Measurements from ENCODE around the gene NEK9.

The NEK9 gene

DNA sequence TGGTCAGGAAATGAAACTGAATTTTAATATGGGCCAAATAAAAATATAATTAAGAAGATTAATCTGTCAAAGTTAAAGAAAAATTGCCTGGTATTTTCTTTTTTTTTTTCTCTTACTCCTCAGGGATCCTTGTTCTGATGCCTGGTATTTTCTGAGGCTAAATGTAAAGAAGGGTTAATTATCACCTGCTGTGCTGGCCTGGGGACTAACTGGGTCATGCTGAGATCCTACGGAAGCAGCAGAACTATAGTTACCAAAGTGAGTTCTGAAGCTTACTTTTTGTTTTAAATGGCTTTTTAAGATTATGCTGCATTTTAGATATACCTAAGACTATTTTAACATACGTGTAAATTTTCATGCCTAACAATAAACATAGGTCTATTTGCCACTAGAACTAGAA, 34.1 kb downstream of the NEK9 start:
- Histone ChIP-seq H3K27me3 (ENCODE audit: insufficient read depth, poor library complexity, severe bottlenecking) (no peaks in the 10 kb centered on the region), H3K27ac (ENCODE audit: poor library complexity, severe bottlenecking) (no peak overlapping the region), H3K4me1 (ENCODE audit: insufficient read depth, poor library complexity, severe bottlenecking) (no peaks in the 10 kb centered on the region), H3K9me3 (ENCODE audit: severe bottlenecking) (no peaks in the 10 kb centered on the region), H3K4me3 (ENCODE audit: severe bottlenecking) (no peak overlapping the region), H3K36me3 (ENCODE audit: low read depth) (peaks cover 90% of the 10 kb centered on the region)
- ATAC-seq (ENCODE audit: low read depth) (no peak), DNase-seq (ENCODE audit: low spot score) (no peak)
- TF ChIP-seq, protein P1, sequence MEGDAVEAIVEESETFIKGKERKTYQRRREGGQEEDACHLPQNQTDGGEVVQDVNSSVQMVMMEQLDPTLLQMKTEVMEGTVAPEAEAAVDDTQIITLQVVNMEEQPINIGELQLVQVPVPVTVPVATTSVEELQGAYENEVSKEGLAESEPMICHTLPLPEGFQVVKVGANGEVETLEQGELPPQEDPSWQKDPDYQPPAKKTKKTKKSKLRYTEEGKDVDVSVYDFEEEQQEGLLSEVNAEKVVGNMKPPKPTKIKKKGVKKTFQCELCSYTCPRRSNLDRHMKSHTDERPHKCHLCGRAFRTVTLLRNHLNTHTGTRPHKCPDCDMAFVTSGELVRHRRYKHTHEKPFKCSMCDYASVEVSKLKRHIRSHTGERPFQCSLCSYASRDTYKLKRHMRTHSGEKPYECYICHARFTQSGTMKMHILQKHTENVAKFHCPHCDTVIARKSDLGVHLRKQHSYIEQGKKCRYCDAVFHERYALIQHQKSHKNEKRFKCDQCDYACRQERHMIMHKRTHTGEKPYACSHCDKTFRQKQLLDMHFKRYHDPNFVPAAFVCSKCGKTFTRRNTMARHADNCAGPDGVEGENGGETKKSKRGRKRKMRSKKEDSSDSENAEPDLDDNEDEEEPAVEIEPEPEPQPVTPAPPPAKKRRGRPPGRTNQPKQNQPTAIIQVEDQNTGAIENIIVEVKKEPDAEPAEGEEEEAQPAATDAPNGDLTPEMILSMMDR (IDR thresholded peaks at IDR 0.05; ENCODE audit: poor library complexity, severe bottlenecking), result no peak

DNA sequence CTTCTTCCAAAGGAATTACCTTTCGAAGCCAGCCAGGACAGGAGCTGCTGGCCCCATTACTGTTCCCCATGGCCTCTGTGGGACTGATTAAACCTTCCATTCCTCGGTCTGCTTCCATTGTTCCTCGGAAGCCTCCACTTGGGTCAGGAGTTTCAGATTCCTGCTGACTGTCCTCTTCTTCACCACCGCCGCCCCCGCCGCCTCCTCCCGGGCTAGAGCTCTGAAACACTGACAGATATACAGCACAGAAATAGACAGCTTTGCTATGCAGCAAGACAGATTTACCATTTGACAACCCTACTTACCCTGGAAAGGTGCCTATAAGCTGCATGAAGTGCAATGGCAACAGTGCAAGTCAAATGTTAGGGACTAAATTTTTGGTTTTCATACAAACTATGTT, 35.6 kb downstream of the NEK9 start:
- TF ChIP-seq, protein P1 (IDR thresholded peaks at IDR 0.05; ENCODE audit: poor library complexity, severe bottlenecking), result no peak
- ATAC-seq (ENCODE audit: low read depth), result no peak

GRCh38 chr14:75090353-75090752, 36.5 kb downstream of the NEK9 start:
- TF ChIP-seq, protein P1 (IDR thresholded peaks at IDR 0.05; ENCODE audit: poor library complexity, severe bottlenecking), result no peak
- ATAC-seq (ENCODE audit: low read depth) (no peak), DNase-seq (ENCODE audit: low spot score) (no peak)
- Histone ChIP-seq H3K27ac (ENCODE audit: poor library complexity, severe bottlenecking) (no peak overlapping the region), H3K36me3 (ENCODE audit: low read depth) (peaks cover 90% of the 10 kb centered on the region), H3K27me3 (ENCODE audit: insufficient read depth, poor library complexity, severe bottlenecking) (no peaks in the 10 kb centered on the region), H3K9me3 (ENCODE audit: severe bottlenecking) (no peaks in the 10 kb centered on the region), H3K4me3 (ENCODE audit: severe bottlenecking) (no peak overlapping the region), H3K4me1 (ENCODE audit: insufficient read depth, poor library complexity, severe bottlenecking) (no peaks in the 10 kb centered on the region)

More for the DNA sequence above, 35.6 kb downstream of the NEK9 start:
- peaks cover 90% of the 10 kb centered on the region for H3K36me3 ChIP-seq (ENCODE audit: low read depth)
- H3K27ac ChIP-seq (ENCODE audit: poor library complexity, severe bottlenecking), result no peak overlapping the region
- no peaks in the 10 kb centered on the region for H3K9me3 ChIP-seq (ENCODE audit: severe bottlenecking)
- H3K4me3 ChIP-seq (ENCODE audit: severe bottlenecking), result no peak overlapping the region
- no peaks in the 10 kb centered on the region for H3K4me1 ChIP-seq (ENCODE audit: insufficient read depth, poor library complexity, severe bottlenecking)
- H3K27me3 ChIP-seq (ENCODE audit: insufficient read depth, poor library complexity, severe bottlenecking), result no peaks in the 10 kb centered on the region
- DNase-seq (ENCODE audit: low spot score), result no peak

DNA sequence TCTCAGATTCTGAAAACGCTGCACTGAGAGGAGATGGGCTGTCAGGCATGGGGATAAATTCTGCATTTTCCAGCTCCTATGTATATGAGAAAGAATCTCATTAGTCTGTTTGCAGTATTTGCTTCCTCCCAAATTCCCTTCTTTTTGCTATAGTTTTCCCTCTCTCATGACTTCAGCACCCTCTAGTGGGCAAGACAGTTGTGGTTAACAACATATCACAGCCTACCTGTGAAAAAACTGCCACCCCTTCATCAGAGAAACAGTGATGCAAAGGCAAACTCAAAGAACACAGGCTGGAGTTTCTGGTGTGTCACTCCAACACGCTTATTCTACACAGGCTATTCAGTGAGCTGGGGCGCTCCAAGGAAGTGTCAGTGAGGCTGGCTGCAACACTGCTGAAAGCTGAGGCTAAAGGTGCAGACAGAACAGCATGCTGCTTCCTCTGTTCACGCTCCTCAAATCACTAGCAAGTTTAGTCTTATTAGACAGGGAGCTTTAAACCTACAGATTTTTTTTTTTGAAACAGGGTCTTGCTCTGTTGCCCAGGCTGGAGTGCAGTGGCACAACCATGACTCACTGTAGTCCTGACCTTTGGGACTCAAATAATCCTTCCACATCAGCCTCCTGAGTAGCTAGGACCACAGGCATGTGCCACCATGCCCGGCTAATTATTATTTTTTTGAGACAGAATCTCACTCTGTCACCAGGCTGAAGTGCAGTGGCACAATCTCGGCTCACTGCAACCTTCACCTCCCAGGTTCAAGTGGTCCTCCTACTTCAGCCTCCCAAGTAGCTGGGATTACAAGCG, 38.1 kb downstream of the NEK9 start:
- Histone ChIP-seq H3K4me1 (ENCODE audit: insufficient read depth, poor library complexity, severe bottlenecking) (no peaks in the 10 kb centered on the region), H3K4me3 (ENCODE audit: severe bottlenecking) (no peak overlapping the region), H3K27me3 (ENCODE audit: insufficient read depth, poor library complexity, severe bottlenecking) (no peaks in the 10 kb centered on the region), H3K27ac (ENCODE audit: poor library complexity, severe bottlenecking) (no peak overlapping the region), H3K36me3 (ENCODE audit: low read depth) (peaks cover 90% of the 10 kb centered on the region), H3K9me3 (ENCODE audit: severe bottlenecking) (no peaks in the 10 kb centered on the region)
- TF ChIP-seq, protein P1 (IDR thresholded peaks at IDR 0.05; ENCODE audit: poor library complexity, severe bottlenecking), result peak; percentile 95
- ATAC-seq (ENCODE audit: low read depth) (peak; percentile 73), DNase-seq (ENCODE audit: low spot score) (no peak)

GRCh38 chr14:75088153-75088552, 38.7 kb downstream of the NEK9 start:
- Histone ChIP-seq H3K27me3 (ENCODE audit: insufficient read depth, poor library complexity, severe bottlenecking) (no peaks in the 10 kb centered on the region), H3K36me3 (ENCODE audit: low read depth) (peaks cover 90% of the 10 kb centered on the region), H3K27ac (ENCODE audit: poor library complexity, severe bottlenecking) (no peak overlapping the region), H3K4me1 (ENCODE audit: insufficient read depth, poor library complexity, severe bottlenecking) (no peaks in the 10 kb centered on the region), H3K9me3 (ENCODE audit: severe bottlenecking) (no peaks in the 10 kb centered on the region), H3K4me3 (ENCODE audit: severe bottlenecking) (no peak overlapping the region)
- TF ChIP-seq, protein P1 (IDR thresholded peaks at IDR 0.05; ENCODE audit: poor library complexity, severe bottlenecking), result no peak
- DNase-seq (ENCODE audit: low spot score) (no peak), ATAC-seq (ENCODE audit: low read depth) (no peak)

All from RWPE2 (cell line).